GM23338 (cell line): ENCODE results near the gene RCAN1.
"Not testable (repeated sequence)": the region's sequence is repeated elsewhere in the genome, so short reads cannot be mapped to it uniquely, and the experiment has no call there.

ENCODE experiments used
- CREB1 ChIP-seq: fragments of 250-450 bp; sonication (Bioruptor Pico); IDR thresholded peaks from 2 replicates; pipeline ENCODE4 v1.5.0; 2020; ENCODE audit warnings: low read depth, mild to moderate bottlenecking, moderate library complexity
- CTCF ChIP-seq, 2 experiments: fragments of 200-600 bp in 1 of 2; sonication (generic) in 1 of 2; conservative IDR thresholded peaks; 2 replicates each; pipeline versions ENCODE4 v1.5.1 to v1.6.1; 2016 to 2017; ENCODE audit warnings: antibody characterized with exemption in 2 of 2, low read depth in 2 of 2, mild to moderate bottlenecking in 2 of 2, moderate library complexity in 1 of 2
- EZH2 ChIP-seq: fragments of 200-600 bp; sonication (generic); IDR thresholded peaks from one replicate; pipeline ENCODE4 v1.8.0; 2017; ENCODE audit warnings: antibody characterized with exemption, mild to moderate bottlenecking, low read depth; ENCODE audit not compliant: unreplicated experiment
- NANOG ChIP-seq: IDR thresholded peaks from 2 replicates; pipeline ENCODE4 v1.6.1; 2016; ENCODE audit warnings: antibody characterized with exemption, borderline replicate concordance
- POLR2AphosphoS5 ChIP-seq: IDR thresholded peaks from 2 replicates; pipeline ENCODE4 v1.6.1; 2016; ENCODE audit warnings: antibody characterized with exemption, low read depth
- REST ChIP-seq: IDR thresholded peaks from one replicate; pipeline ENCODE4 v1.6.1; 2018; ENCODE audit warnings: antibody characterized with exemption; ENCODE audit not compliant: unreplicated experiment

GRCh38 chr21:34554670-34555069 lies 60.2 kb downstream of the RCAN1 start:
- not testable (repeated sequence) for TF ChIP-seq REST; CTCF (conservative IDR thresholded peaks at IDR 0.05; ENCODE audit: low read depth in 2 of 2); POLR2AphosphoS5; EZH2; NANOG; CREB1
